ENCODE data around the gene TNFRSF19. TPM values are rescaled to one million over a fixed set of nuclear protein-coding genes. Genes with fewer than 3 reads are reported as not detected.

TNFRSF19 gene
- total RNA-seq, 1 experiment from 2014 or later = 0.06 TPM

DNA sequence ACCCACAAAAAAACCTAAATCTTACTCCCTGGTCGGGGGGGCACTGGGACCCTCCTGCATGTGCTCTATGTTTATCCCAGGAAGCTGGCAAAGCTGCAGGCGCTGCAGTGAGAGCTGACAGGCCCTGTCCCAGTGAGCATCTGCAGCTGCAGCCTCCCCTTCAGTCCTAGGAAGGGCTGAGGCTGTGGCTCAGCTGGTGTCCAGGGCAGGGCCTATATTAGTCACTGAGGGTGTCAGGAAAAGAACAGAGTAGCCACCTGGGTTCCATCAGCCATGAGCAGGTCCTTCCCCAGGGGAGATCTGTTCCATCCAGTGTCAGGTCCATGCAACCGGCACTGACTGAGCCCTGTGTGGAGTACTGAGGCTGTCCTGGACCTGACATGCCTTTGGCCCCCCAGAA, 120.5 kb downstream of the TNFRSF19 start:
- no peaks in the 10 kb centered on the region for H3K27me3 ChIP-seq (replicated peaks; ENCODE audit: insufficient read depth, low read depth, low read length, poor library complexity)
- no peak for TF ChIP-seq EZH2 (IDR thresholded peaks at IDR 0.05; ENCODE audit: borderline replicate concordance, low read depth, low read length, poor library complexity, severe bottlenecking)
- TF ChIP-seq, protein P1, sequence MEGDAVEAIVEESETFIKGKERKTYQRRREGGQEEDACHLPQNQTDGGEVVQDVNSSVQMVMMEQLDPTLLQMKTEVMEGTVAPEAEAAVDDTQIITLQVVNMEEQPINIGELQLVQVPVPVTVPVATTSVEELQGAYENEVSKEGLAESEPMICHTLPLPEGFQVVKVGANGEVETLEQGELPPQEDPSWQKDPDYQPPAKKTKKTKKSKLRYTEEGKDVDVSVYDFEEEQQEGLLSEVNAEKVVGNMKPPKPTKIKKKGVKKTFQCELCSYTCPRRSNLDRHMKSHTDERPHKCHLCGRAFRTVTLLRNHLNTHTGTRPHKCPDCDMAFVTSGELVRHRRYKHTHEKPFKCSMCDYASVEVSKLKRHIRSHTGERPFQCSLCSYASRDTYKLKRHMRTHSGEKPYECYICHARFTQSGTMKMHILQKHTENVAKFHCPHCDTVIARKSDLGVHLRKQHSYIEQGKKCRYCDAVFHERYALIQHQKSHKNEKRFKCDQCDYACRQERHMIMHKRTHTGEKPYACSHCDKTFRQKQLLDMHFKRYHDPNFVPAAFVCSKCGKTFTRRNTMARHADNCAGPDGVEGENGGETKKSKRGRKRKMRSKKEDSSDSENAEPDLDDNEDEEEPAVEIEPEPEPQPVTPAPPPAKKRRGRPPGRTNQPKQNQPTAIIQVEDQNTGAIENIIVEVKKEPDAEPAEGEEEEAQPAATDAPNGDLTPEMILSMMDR (conservative IDR thresholded peaks at IDR 0.05; ENCODE audit: low read depth, low read length) = no peak
- ChIA-PET CTCF (no interaction called here), POLR2A (ENCODE audit: low non-redundant PET) (no interaction called here)
- no peak for DNase-seq (ENCODE audit: low spot score)
- no TSS peak for BruUV-seq (replicated peaks)
- no peak overlapping the region for H3K4me3 ChIP-seq (ENCODE audit: low read depth, low read length, poor library complexity, severe bottlenecking)
- intact Hi-C loops (cut with micrococcal nuclease; ENCODE audit: unreplicated experiment) = no loop called here
- no peaks in the 10 kb centered on the region for H3K9me3 ChIP-seq (ENCODE audit: low read depth, low read length, poor library complexity, severe bottlenecking)
- no peaks in the 10 kb centered on the region for H3K4me1 ChIP-seq (ENCODE audit: insufficient read depth, low read length, poor library complexity, severe bottlenecking)
- H3K36me3 ChIP-seq (ENCODE audit: insufficient read depth, low read length, poor library complexity, severe bottlenecking) = no peaks in the 10 kb centered on the region
- H3K27ac ChIP-seq (ENCODE audit: low read depth, low read length, poor library complexity, severe bottlenecking) = no peak overlapping the region

DNA sequence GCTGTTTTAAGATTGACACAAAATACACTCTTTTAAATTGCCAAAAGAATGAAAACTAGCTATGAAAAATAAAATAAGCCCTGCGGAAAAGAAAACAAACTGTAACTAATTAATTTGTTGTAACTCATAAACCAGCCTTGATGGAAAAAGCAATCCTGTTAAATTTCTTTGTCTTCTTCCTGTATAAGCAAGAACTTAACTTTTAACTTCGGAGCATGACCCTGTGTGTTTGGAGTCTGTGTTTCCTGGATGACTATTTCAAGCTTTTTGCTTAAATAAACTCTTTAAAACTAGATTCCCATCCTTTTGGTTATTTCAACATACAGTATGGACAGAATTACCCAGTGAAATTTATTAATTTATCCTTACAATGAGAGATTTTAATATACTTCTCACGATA, 122.6 kb downstream of the TNFRSF19 start:
- no peaks in the 10 kb centered on the region for H3K4me1 ChIP-seq (ENCODE audit: insufficient read depth, low read length, poor library complexity, severe bottlenecking)
- H3K4me3 ChIP-seq (ENCODE audit: low read depth, low read length, poor library complexity, severe bottlenecking) = no peak overlapping the region
- intact Hi-C loops (cut with micrococcal nuclease; ENCODE audit: unreplicated experiment) = no loop called here
- H3K27ac ChIP-seq (ENCODE audit: low read depth, low read length, poor library complexity, severe bottlenecking) = no peak overlapping the region
- no TSS peak for BruUV-seq (replicated peaks)
- TF ChIP-seq, protein P1 (conservative IDR thresholded peaks at IDR 0.05; ENCODE audit: low read depth, low read length) = no peak
- TF ChIP-seq EZH2 (IDR thresholded peaks at IDR 0.05; ENCODE audit: borderline replicate concordance, low read depth, low read length, poor library complexity, severe bottlenecking) = no peak
- H3K9me3 ChIP-seq (ENCODE audit: low read depth, low read length, poor library complexity, severe bottlenecking) = no peaks in the 10 kb centered on the region
- CTCF ChIA-PET = no interaction called here
- DNase-seq (ENCODE audit: low spot score) = no peak
- POLR2A ChIA-PET (ENCODE audit: low non-redundant PET) = no interaction called here
- no peaks in the 10 kb centered on the region for H3K27me3 ChIP-seq (replicated peaks; ENCODE audit: insufficient read depth, low read depth, low read length, poor library complexity)
- H3K36me3 ChIP-seq (ENCODE audit: insufficient read depth, low read length, poor library complexity, severe bottlenecking) = no peaks in the 10 kb centered on the region

DNA sequence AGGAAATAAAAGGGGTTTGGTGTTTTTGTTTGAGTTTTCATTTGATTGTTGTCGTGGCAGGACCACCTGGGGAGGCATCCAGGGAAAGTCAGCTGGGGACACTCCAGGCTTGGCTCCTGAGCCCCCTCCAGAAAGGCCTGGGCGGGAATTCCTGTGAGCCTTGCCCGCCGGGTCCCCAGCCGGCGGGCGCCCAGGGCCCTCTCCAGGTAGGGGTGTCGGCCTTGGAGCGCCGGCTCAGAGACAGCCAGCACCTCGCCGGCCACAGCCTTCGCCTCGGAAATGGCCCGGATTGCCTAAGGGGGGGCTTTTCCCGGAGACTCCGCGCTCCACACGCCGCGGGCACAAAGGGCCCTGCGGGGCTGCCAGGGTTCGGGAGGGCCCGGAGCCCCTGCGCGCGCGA, 125.0 kb downstream of the TNFRSF19 start:
- Histone ChIP-seq H3K36me3 (ENCODE audit: insufficient read depth, low read length, poor library complexity, severe bottlenecking) (no peaks in the 10 kb centered on the region), H3K9me3 (ENCODE audit: low read depth, low read length, poor library complexity, severe bottlenecking) (no peaks in the 10 kb centered on the region), H3K27me3 (replicated peaks; ENCODE audit: insufficient read depth, low read depth, low read length, poor library complexity) (no peaks in the 10 kb centered on the region), H3K27ac (ENCODE audit: low read depth, low read length, poor library complexity, severe bottlenecking) (no peak overlapping the region), H3K4me1 (ENCODE audit: insufficient read depth, low read length, poor library complexity, severe bottlenecking) (no peaks in the 10 kb centered on the region), H3K4me3 (ENCODE audit: low read depth, low read length, poor library complexity, severe bottlenecking) (no peak overlapping the region)
- no peak for DNase-seq (ENCODE audit: low spot score)
- no TSS peak for BruUV-seq (replicated peaks)
- intact Hi-C loops (cut with micrococcal nuclease; ENCODE audit: unreplicated experiment) = no loop called here
- TF ChIP-seq, protein P1 (conservative IDR thresholded peaks at IDR 0.05; ENCODE audit: low read depth, low read length) = no peak
- TF ChIP-seq EZH2 (IDR thresholded peaks at IDR 0.05; ENCODE audit: borderline replicate concordance, low read depth, low read length, poor library complexity, severe bottlenecking) = no peak
- ChIA-PET POLR2A (ENCODE audit: low non-redundant PET) (no interaction called here), CTCF (no interaction called here)
